Aorta (tissue), 5 donors: ENCODE data around the gene PPP1R10. TPM values are rescaled to one million over a fixed set of nuclear protein-coding genes. Genes with fewer than 3 reads are reported as not detected.
"Not testable (repeated sequence)": the region's sequence is repeated elsewhere in the genome, so short reads cannot be mapped to it uniquely, and the experiment has no call there.

ENCODE experiments used
- ATAC-seq: fragments of 200-7000 bp; cut with Tn5 transposase; one replicate; pipeline ENCODE4 v1.9.1; 2022; ENCODE audit warnings: moderate library complexity; ENCODE audit not compliant: low FRiP score
- DNase-seq, 2 donors: peaks; one replicate each; pipeline ENCODE4 v3.0.0-alpha.2; 2020
- H3K27ac ChIP-seq, 2 donors: one replicate each; pipeline ENCODE4 v1.5.1; 2013; ENCODE audit warnings: low read length in 2 of 2, mild to moderate bottlenecking in 2 of 2, moderate library complexity in 2 of 2, control low read depth in 1 of 2, inconsistent platforms in 1 of 2, low read depth in 1 of 2
- H3K27me3 ChIP-seq, 2 donors: one replicate each; pipeline ENCODE4 v1.6.1; 2013; ENCODE audit warnings: control low read depth in 1 of 2, low read length in 1 of 2, mild to moderate bottlenecking in 1 of 2, moderate library complexity in 1 of 2; ENCODE audit not compliant: insufficient read depth in 2 of 2, control insufficient read depth in 1 of 2
- H3K36me3 ChIP-seq, 2 donors: one replicate each; pipeline ENCODE4 v1.6.1; 2013; ENCODE audit warnings: control low read depth in 1 of 2, low read length in 1 of 2, mild to moderate bottlenecking in 1 of 2; ENCODE audit not compliant: insufficient read depth in 2 of 2, control insufficient read depth in 1 of 2
- H3K4me1 ChIP-seq, 2 donors: one replicate each; pipeline ENCODE4 v1.6.1; 2013; ENCODE audit warnings: low read length in 2 of 2, control low read depth in 1 of 2, mild to moderate bottlenecking in 1 of 2, moderate library complexity in 1 of 2; ENCODE audit not compliant: insufficient read depth in 2 of 2, control insufficient read depth in 1 of 2
- H3K4me3 ChIP-seq, 2 donors: one replicate each; pipeline ENCODE4 v1.5.1; 2013; ENCODE audit warnings: low read length in 2 of 2, control low read depth in 1 of 2, mild to moderate bottlenecking in 1 of 2
- H3K9me3 ChIP-seq: one replicate; pipeline ENCODE4 v1.6.1; 2013; ENCODE audit warnings: mild to moderate bottlenecking, low read length; ENCODE audit not compliant: control insufficient read depth
- WGBS, 2 donors: extraction: QIAGEN DNeasy Blood & Tissue Kit; methylation state at CpG; one replicate each; pipeline ENCODE4 v1.1.7; 2013; 5-methylcytosine and 5-hydroxymethylcytosine counted together
- intact Hi-C, 2 donors: fragments of 100-400 bp; cut with DNase I; formaldehyde crosslinking; loops; one replicate each; pipeline versions ENCODE4 v1.14.2 to v1.15.0; 2022
- polyA plus RNA-seq, 2 donors: library from polyadenylated mRNA; stranded (reverse); fragments of 200-250 nt; gene quantifications; one replicate each; pipeline ENCODE4 v1.2.3, GENCODE V29; 2013
- total RNA-seq, 2 donors: library from RNA; stranded (reverse); fragmentation: NEBNext Ultra II Directional; extraction: Animal tissue kit (Norgen Biotek cat#: 25700); gene quantifications; one replicate each; pipeline ENCODE4 v1.2.1, GENCODE V29; 2021
- donor health status: healthy with polysubstance abuse.
- donor health status: Bipolar disorder and iron deficiency.
- donor health status: DM: no; HTN: no; CAD: no.
- donor health status: DM: no; HTN: no; CAD: no.
- donor health status: DM: yes; HTN: yes; CAD: no.

PPP1R10 gene
- total and polyA plus RNA-seq, 4 donors = 8.6 to 83.8 (median 41.6) TPM

- not testable (repeated sequence) for H3K4me1 ChIP-seq, H3K9me3 ChIP-seq, H3K27me3 ChIP-seq, H3K27ac ChIP-seq, H3K4me3 ChIP-seq, H3K36me3 ChIP-seq
- 76% methylated on average over 15 of the region's 15 CpGs for WGBS, 2 donors
- intact Hi-C loops = loop anchor here in 1 of 2 donors (2.0 kb wide), 1 partner anchor 115 kb away; no protein-coding TSS in a partner anchor
- DNase-seq = peak; percentile 85 to 86
- ATAC-seq = peak; percentile 84
Measured at GRCh38 chr6:30597315-30598144, 19.5 kb downstream of the PPP1R10 start.

DNA sequence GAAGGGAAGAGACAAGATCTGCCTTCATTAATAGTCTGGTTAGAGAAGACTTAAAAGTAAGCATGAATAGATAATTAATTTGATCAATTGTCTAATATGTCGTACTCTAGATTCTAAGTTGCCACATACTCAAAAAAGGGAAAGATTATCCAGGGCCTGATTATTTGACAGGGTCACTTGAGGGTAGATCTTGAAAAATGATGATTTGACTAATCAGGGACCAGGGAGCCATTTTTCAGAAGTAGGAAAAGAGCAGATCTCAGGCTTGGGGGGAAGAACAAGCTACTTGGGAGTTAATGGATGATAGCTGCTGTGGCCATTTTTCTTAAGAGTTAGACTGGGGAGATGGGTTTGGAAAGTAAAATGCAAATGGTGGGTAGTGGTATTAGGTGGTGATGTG is 24.8 kb downstream of the PPP1R10 start:
- Histone ChIP-seq H3K4me3 (no peak overlapping the region), H3K4me1 (no peaks in the 10 kb centered on the region), H3K27me3 (no peaks in the 10 kb centered on the region), H3K27ac (no peak overlapping the region), H3K36me3 (peaks cover 0 to 10% of the 10 kb centered on the region in 2 donors), H3K9me3 (no peaks in the 10 kb centered on the region)
- ATAC-seq = no peak
- WGBS, 2 donors = 97 to 100% methylated on average over 1 of the region's 1 CpG
- intact Hi-C loops = no loop called here
- DNase-seq = no peak

DNA sequence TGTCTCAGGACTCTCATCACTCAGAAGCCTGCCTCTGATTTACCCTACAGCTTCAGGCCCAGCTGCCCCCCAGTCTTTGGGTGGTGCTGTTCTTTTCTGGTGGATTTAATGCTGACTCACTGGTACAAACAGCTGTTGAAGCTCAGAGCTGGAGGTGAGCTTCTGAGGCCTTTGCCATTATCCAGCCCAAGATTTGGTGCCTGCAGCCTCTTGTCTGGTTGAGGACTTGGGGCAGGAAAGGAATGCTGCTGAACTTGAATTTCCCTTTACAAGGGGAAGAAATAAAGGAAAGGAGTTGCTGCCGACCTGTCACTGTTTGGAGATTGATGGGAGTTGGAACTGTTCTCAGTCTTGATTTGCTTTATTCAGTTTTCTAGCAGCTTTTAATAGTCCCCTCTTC is 26.0 kb downstream of the PPP1R10 start:
- H3K27ac ChIP-seq = no peak overlapping the region

GRCh38 chr6:30590509-30590908 is 26.5 kb downstream of the PPP1R10 start:
- no peaks in the 10 kb centered on the region for H3K9me3 ChIP-seq
- 75 to 78% methylated on average over 8 of the region's 8 CpGs for WGBS, 2 donors
- no peak overlapping the region for H3K27ac ChIP-seq
- no peaks in the 10 kb centered on the region for H3K27me3 ChIP-seq
- ATAC-seq (no peak), DNase-seq (no peak)
- intact Hi-C loops = no loop called here
- no peak overlapping the region for H3K4me3 ChIP-seq
- no peaks in the 10 kb centered on the region for H3K4me1 ChIP-seq
- peaks cover 4 to 19% of the 10 kb centered on the region in 2 donors for H3K36me3 ChIP-seq

More for the DNA sequence above, 26.0 kb downstream of the PPP1R10 start:
- Histone ChIP-seq H3K4me3 (no peak overlapping the region), H3K9me3 (no peaks in the 10 kb centered on the region), H3K27me3 (no peaks in the 10 kb centered on the region), H3K4me1 (no peaks in the 10 kb centered on the region), H3K36me3 (peaks cover 4 to 14% of the 10 kb centered on the region in 2 donors)
- ATAC-seq (no peak), DNase-seq (no peak)
- 10 to 18% methylated on average over 1 of the region's 1 CpG for WGBS, 2 donors
- intact Hi-C loops = no loop called here

GRCh38 chr6:30589754-30590358 is 27.2 kb downstream of the PPP1R10 start:
- Histone ChIP-seq H3K36me3 (peaks cover 4 to 22% of the 10 kb centered on the region in 2 donors), H3K4me3 (no peak overlapping the region), H3K9me3 (no peaks in the 10 kb centered on the region), H3K27ac (no peak overlapping the region), H3K27me3 (no peaks in the 10 kb centered on the region), H3K4me1 (no peaks in the 10 kb centered on the region)
- intact Hi-C loops = no loop called here
- DNase-seq (no peak), ATAC-seq (no peak)
- WGBS, 2 donors = 92% methylated on average over 15 of the region's 15 CpGs

- Histone ChIP-seq H3K4me3 (no peak overlapping the region), H3K27me3 (no peaks in the 10 kb centered on the region), H3K4me1 (no peaks in the 10 kb centered on the region), H3K27ac (no peak overlapping the region), H3K36me3 (peaks cover 12 to 27% of the 10 kb centered on the region in 2 donors), H3K9me3 (no peaks in the 10 kb centered on the region)
- 87 to 89% methylated on average over 5 of the region's 5 CpGs for WGBS, 2 donors
- ATAC-seq (no peak), DNase-seq (no peak)
- intact Hi-C loops = no loop called here
Measured at GRCh38 chr6:30583921-30584320, 33.1 kb downstream of the PPP1R10 start.

- Histone ChIP-seq H3K9me3 (no peaks in the 10 kb centered on the region), H3K27me3 (no peaks in the 10 kb centered on the region), H3K4me3 (no peak overlapping the region), H3K4me1 (no peaks in the 10 kb centered on the region), H3K36me3 (peaks cover 13 to 15% of the 10 kb centered on the region in 2 donors), H3K27ac (no peak overlapping the region)
- 95 to 97% methylated on average over 8 of the region's 8 CpGs for WGBS, 2 donors
- DNase-seq (no peak), ATAC-seq (no peak)
- intact Hi-C loops = no loop called here
Measured at GRCh38 chr6:30578051-30578450, 39.0 kb downstream of the PPP1R10 start.

DNA sequence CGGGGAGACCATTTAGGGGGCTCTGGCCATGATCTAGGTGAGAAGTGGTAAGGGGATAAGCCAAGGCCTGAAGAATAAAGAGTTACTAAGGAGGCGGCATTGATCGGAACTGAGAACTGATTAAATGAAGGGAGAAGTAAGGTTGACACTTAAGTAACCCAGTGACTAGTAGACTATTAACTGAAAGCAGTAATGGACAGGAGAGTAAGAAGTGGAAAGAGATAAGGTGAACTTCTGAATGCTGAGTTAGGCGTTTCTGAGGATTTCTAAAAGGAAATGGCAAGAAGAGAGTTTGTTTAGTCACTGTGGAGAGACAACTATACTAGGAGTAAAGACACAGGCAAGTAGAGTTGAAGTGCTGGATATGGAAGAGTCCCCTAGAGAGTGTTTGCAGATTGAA is 43.9 kb downstream of the PPP1R10 start:
- WGBS, 2 donors = 70 to 76% methylated on average over 4 of the region's 4 CpGs
- DNase-seq (no peak), ATAC-seq (no peak)
- no peaks in the 10 kb centered on the region for H3K27me3 ChIP-seq
- intact Hi-C loops = loop anchor here (5.0 kb wide), 1 partner anchor 39 kb away; no protein-coding TSS in a partner anchor
- no peaks in the 10 kb centered on the region for H3K4me1 ChIP-seq
- no peaks in the 10 kb centered on the region for H3K9me3 ChIP-seq
- peaks cover 4% of the 10 kb centered on the region in 2 donors for H3K36me3 ChIP-seq
- H3K4me3 ChIP-seq = no peak overlapping the region
- H3K27ac ChIP-seq = no peak overlapping the region

GRCh38 chr6:30572148-30572547 is 44.9 kb downstream of the PPP1R10 start:
- DNase-seq (no peak), ATAC-seq (no peak)
- intact Hi-C loops = loop anchor here (5.0 kb wide), 1 partner anchor 40 kb away; no protein-coding TSS in a partner anchor
- Histone ChIP-seq H3K27me3 (no peaks in the 10 kb centered on the region), H3K36me3 (no peaks in the 10 kb centered on the region), H3K9me3 (no peaks in the 10 kb centered on the region), H3K27ac (no peak overlapping the region), H3K4me1 (no peaks in the 10 kb centered on the region), H3K4me3 (peak overlapping the region in 1 of 2 donors; percentile 82)
